ENCODE measurements around the gene EXD3.
"Not testable (repeated sequence)": the region's sequence is repeated elsewhere in the genome, so short reads cannot be mapped to it uniquely, and the experiment has no call there.

The EXD3 gene

GRCh38 chr9:137264067-137264466 is 158.9 kb downstream of the EXD3 start:
- no peak for DNase-seq

- no peak for DNase-seq
Observed at GRCh38 chr9:137263506-137263905, 159.5 kb downstream of the EXD3 start.

GRCh38 chr9:137262909-137263285 is 160.1 kb downstream of the EXD3 start:
- DNase-seq = no peak

GRCh38 chr9:137262173-137262908 is 160.6 kb downstream of the EXD3 start:
- DNase-seq = not testable (repeated sequence)

Measured in NCI-H446 treated with DMSO at 0.1 percent for 48 hours (cell line).